DND-41 (cell line): ENCODE measurements around the gene GRID1.

Experiments
- ATAC-seq: fragments of 200-7000 bp; cut with Tn5 transposase; 3 replicates; pipeline ENCODE4 v1.9.1; 2021; ENCODE audit warnings: low read depth; ENCODE audit not compliant: insufficient read depth
- DNase-seq: peaks from one replicate; pipeline ENCODE4 v3.0.0-alpha.2; 2020
- H2AFZ ChIP-seq: 2 replicates; pipeline ENCODE4 v1.6.0; 2012; ENCODE audit warnings: low read depth, low read length
- H3K27ac ChIP-seq: 2 replicates; pipeline ENCODE4 v1.5.1; 2012; ENCODE audit warnings: low read length, inconsistent platforms
- H3K27me3 ChIP-seq: fragments of 200-600 bp; sonication (generic); 2 replicates; pipeline ENCODE4 v1.6.0; 2012; ENCODE audit warnings: low read length, mild to moderate bottlenecking, inconsistent platforms; ENCODE audit not compliant: insufficient read depth, poor library complexity
- H3K36me3 ChIP-seq: 2 replicates; pipeline ENCODE4 v1.5.1; 2012; ENCODE audit warnings: low read length, inconsistent platforms; ENCODE audit not compliant: insufficient read depth
- H3K4me1 ChIP-seq: 2 replicates; pipeline ENCODE4 v1.5.1; 2012; ENCODE audit warnings: mild to moderate bottlenecking, low read length; ENCODE audit not compliant: insufficient read depth
- H3K4me2 ChIP-seq: 2 replicates; pipeline ENCODE4 v1.6.0; 2012; ENCODE audit warnings: mild to moderate bottlenecking, moderate library complexity, low read length, inconsistent platforms; ENCODE audit not compliant: insufficient read depth
- H3K4me3 ChIP-seq, 2 experiments: fragments of 200-600 bp in 1 of 2; shearing (Covaris generic) in 1 of 2; 2 replicates each; pipeline ENCODE4 v1.5.1; 2012 to 2016; ENCODE audit warnings: inconsistent platforms in 2 of 2, low read length in 2 of 2, mild to moderate bottlenecking in 2 of 2, low read depth in 1 of 2, moderate library complexity in 1 of 2
- H3K79me2 ChIP-seq: 2 replicates; pipeline ENCODE4 v1.6.0; 2012; ENCODE audit warnings: low read length, inconsistent platforms; ENCODE audit not compliant: insufficient read depth
- H3K9ac ChIP-seq: 2 replicates; pipeline ENCODE4 v1.6.0; 2012; ENCODE audit warnings: low read depth, mild to moderate bottlenecking, inconsistent platforms, low read length, moderate library complexity
- H3K9me3 ChIP-seq: 2 replicates; pipeline ENCODE4 v1.5.1; 2012; ENCODE audit warnings: low read length, moderate library complexity, mild to moderate bottlenecking, inconsistent platforms; ENCODE audit not compliant: insufficient read depth, severe bottlenecking
- H4K20me1 ChIP-seq: 2 replicates; pipeline ENCODE4 v1.6.0; 2012; ENCODE audit warnings: low read length; ENCODE audit not compliant: insufficient read depth
- CTCF ChIP-seq: IDR thresholded peaks from 2 replicates; pipeline ENCODE4 v1.5.1; 2012; ENCODE audit warnings: borderline replicate concordance, low read length, moderate library complexity, mild to moderate bottlenecking; ENCODE audit not compliant: poor library complexity, severe bottlenecking; ENCODE audit errors: extremely low read depth
- EZH2 ChIP-seq: IDR thresholded peaks from 3 replicates; pipeline ENCODE4 v1.6.1; 2012; ENCODE audit warnings: borderline replicate concordance, low read depth, mild to moderate bottlenecking, moderate library complexity, low read length, inconsistent platforms; ENCODE audit not compliant: severe bottlenecking

Gene GRID1

GRCh38 chr10:86345859-86346798 is 20.5 kb downstream of the GRID1 start:
- Histone ChIP-seq H3K4me2 (no peak overlapping the region), H3K27ac (no peak overlapping the region), H3K4me1 (no peaks in the 10 kb centered on the region), H3K4me3 (no peak overlapping the region), H3K27me3 (peaks cover 6% of the 10 kb centered on the region), H3K9me3 (no peaks in the 10 kb centered on the region), H3K79me2 (no peaks in the 10 kb centered on the region), H2AFZ (no peak overlapping the region), H3K9ac (no peak overlapping the region), H4K20me1 (no peaks in the 10 kb centered on the region; the same call in 1 of the 2 replicates), H3K36me3 (no peaks in the 10 kb centered on the region)
- DNase-seq (no peak), ATAC-seq (no peak)
- TF ChIP-seq CTCF: no peak
- no peak for TF ChIP-seq EZH2

DNA sequence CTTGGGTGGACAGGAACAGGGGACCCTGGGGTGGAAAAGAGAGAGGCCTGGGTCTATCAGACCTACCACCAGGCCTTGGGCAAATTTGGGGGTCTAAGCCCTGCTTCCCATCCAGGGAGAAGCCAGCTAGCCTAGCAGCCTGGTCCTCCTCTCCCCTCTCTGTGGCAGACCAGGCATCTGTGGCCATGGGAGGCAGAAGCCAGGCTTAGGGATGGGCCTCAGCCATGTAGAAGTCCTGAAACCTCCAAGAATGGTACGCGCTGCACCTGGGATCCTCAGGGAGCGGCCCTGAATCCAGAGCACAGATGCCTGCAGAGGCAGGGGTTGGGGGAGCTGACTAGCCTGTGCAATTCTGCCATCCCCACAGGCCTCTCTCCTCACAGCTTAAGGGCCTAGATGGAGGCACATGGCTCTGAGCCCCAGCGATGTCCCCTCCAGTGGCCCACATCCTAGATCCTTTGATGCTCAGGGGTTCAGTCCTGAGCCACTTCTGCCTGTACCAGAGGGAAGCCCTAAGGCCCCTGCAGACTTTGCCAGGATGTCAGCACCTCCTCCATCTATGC is 21.2 kb downstream of the GRID1 start:
- no peak for DNase-seq
- H3K9ac ChIP-seq: no peak overlapping the region

GRCh38 chr10:86344714-86345161 is 21.9 kb downstream of the GRID1 start:
- Histone ChIP-seq H3K79me2 (no peaks in the 10 kb centered on the region), H4K20me1 (no peaks in the 10 kb centered on the region; the same call in 1 of the 2 replicates), H3K4me1 (no peaks in the 10 kb centered on the region), H3K9me3 (no peaks in the 10 kb centered on the region), H2AFZ (no peak overlapping the region), H3K36me3 (no peaks in the 10 kb centered on the region), H3K4me3 (no peak overlapping the region), H3K27me3 (peaks cover 1% of the 10 kb centered on the region), H3K27ac (no peak overlapping the region), H3K4me2 (no peak overlapping the region), H3K9ac (no peak overlapping the region)
- DNase-seq (no peak), ATAC-seq (peak; percentile 37; the same call in 1 of the 3 replicates)
- TF ChIP-seq EZH2 (no peak), CTCF (peak; percentile 12)

More for the DNA sequence above, 21.2 kb downstream of the GRID1 start:
- H3K36me3 ChIP-seq: no peaks in the 10 kb centered on the region
- no peaks in the 10 kb centered on the region for H3K4me1 ChIP-seq
- TF ChIP-seq EZH2 (no peak), CTCF (no peak)
- no peaks in the 10 kb centered on the region for H3K79me2 ChIP-seq
- peaks cover 5% of the 10 kb centered on the region for H3K27me3 ChIP-seq
- no peaks in the 10 kb centered on the region for H3K9me3 ChIP-seq
- no peak overlapping the region for H3K27ac ChIP-seq
- H2AFZ ChIP-seq: no peak overlapping the region
- H3K4me3 ChIP-seq: no peak overlapping the region
- no peak overlapping the region for H3K4me2 ChIP-seq
- no peaks in the 10 kb centered on the region; the same call in 1 of the 2 replicates for H4K20me1 ChIP-seq
- no peak for ATAC-seq
